ENCODE results near the gene DYNLRB2. TPM values are rescaled to one million over a fixed set of nuclear protein-coding genes. Genes with fewer than 3 reads are reported as not detected.

The DYNLRB2 gene
- total RNA-seq, 1 donor from 2014 or later, result not detected

GRCh38 chr16:80546249-80546648 lies 5.5 kb downstream of the DYNLRB2 start:
- H3K36me3 Mint-ChIP-seq, result no peaks in the 10 kb centered on the region
- no peaks in the 10 kb centered on the region for H3K27me3 Mint-ChIP-seq (ENCODE audit: insufficient read depth, low read depth)

GRCh38 chr16:80547145-80547544 lies 6.4 kb downstream of the DYNLRB2 start:
- Mint-ChIP-seq H3K4me1 (no peaks in the 10 kb centered on the region), H3K27me3 (ENCODE audit: insufficient read depth, low read depth) (no peaks in the 10 kb centered on the region), H3K27ac (no peak overlapping the region), H3K9me3 (no peaks in the 10 kb centered on the region), H3K36me3 (no peaks in the 10 kb centered on the region), H3K4me3 (no peak overlapping the region)
- H3K27ac ChIP-seq, result no peak overlapping the region
- no peaks in the 10 kb centered on the region for H3K36me3 ChIP-seq
- no peak for TF ChIP-seq CTCF (IDR thresholded peaks at IDR 0.05)
- TF ChIP-seq EZH2phosphoT487 (IDR thresholded peaks at IDR 0.05), result no peak
- TF ChIP-seq EZH2 (IDR thresholded peaks at IDR 0.05), result no peak
- H3K4me1 ChIP-seq, result no peaks in the 10 kb centered on the region
- no peaks in the 10 kb centered on the region for H4K20me1 ChIP-seq (ENCODE audit: low read depth)
- no peak overlapping the region for H2AFZ ChIP-seq (replicated peaks)
- H3K79me2 ChIP-seq (ENCODE audit: low read depth), result no peaks in the 10 kb centered on the region
- no peak for DNase-seq (ENCODE audit: low spot score)
- H3K27me3 ChIP-seq, result peaks cover 64% of the 10 kb centered on the region
- no peaks in the 10 kb centered on the region for H3K9me3 ChIP-seq (ENCODE audit: low read depth)
- no peaks in the 10 kb centered on the region for H3F3A ChIP-seq (ENCODE audit: low read depth)
- H3K4me2 ChIP-seq, result no peak overlapping the region
- no peak overlapping the region for H3K4me3 ChIP-seq
- no peak overlapping the region for H3K9ac ChIP-seq

More at GRCh38 chr16:80546249-80546648, 5.5 kb downstream of the DYNLRB2 start:
- Mint-ChIP-seq H3K9me3 (no peaks in the 10 kb centered on the region), H3K4me1 (peaks cover 6% of the 10 kb centered on the region), H3K27ac (no peak overlapping the region), H3K4me3 (no peak overlapping the region)
- Histone ChIP-seq H3K4me1 (no peaks in the 10 kb centered on the region), H3K27ac (no peak overlapping the region), H3K27me3 (peaks cover 71% of the 10 kb centered on the region), H2AFZ (replicated peaks) (no peak overlapping the region), H3K4me3 (no peak overlapping the region), H3K9me3 (ENCODE audit: low read depth) (no peaks in the 10 kb centered on the region), H3K4me2 (no peak overlapping the region), H4K20me1 (ENCODE audit: low read depth) (no peaks in the 10 kb centered on the region), H3K79me2 (ENCODE audit: low read depth) (no peaks in the 10 kb centered on the region), H3K36me3 (no peaks in the 10 kb centered on the region), H3K9ac (no peak overlapping the region), H3F3A (ENCODE audit: low read depth) (no peaks in the 10 kb centered on the region)
- no peak for TF ChIP-seq EZH2 (IDR thresholded peaks at IDR 0.05)
- TF ChIP-seq EZH2phosphoT487 (IDR thresholded peaks at IDR 0.05), result no peak
- no peak for TF ChIP-seq CTCF (IDR thresholded peaks at IDR 0.05)
- no peak for DNase-seq (ENCODE audit: low spot score)

- H3K36me3 ChIP-seq, result no peaks in the 10 kb centered on the region
- H2AFZ ChIP-seq (replicated peaks), result peak overlapping the region; percentile 28
- TF ChIP-seq EZH2phosphoT487 (IDR thresholded peaks at IDR 0.05) (no peak), CTCF (IDR thresholded peaks at IDR 0.05) (no peak), EZH2 (IDR thresholded peaks at IDR 0.05) (no peak)
- H3K79me2 ChIP-seq (ENCODE audit: low read depth), result no peaks in the 10 kb centered on the region
- H4K20me1 ChIP-seq (ENCODE audit: low read depth), result no peaks in the 10 kb centered on the region
- Mint-ChIP-seq H3K36me3 (no peaks in the 10 kb centered on the region), H3K27me3 (ENCODE audit: insufficient read depth, low read depth) (no peaks in the 10 kb centered on the region), H3K4me3 (no peak overlapping the region), H3K27ac (no peak overlapping the region), H3K9me3 (no peaks in the 10 kb centered on the region), H3K4me1 (no peaks in the 10 kb centered on the region)
- no peaks in the 10 kb centered on the region for H3K4me1 ChIP-seq
- no peak overlapping the region for H3K27ac ChIP-seq
- DNase-seq (ENCODE audit: low spot score), result no peak
- H3F3A ChIP-seq (ENCODE audit: low read depth), result no peaks in the 10 kb centered on the region
- peaks cover 44% of the 10 kb centered on the region for H3K27me3 ChIP-seq
- no peak overlapping the region for H3K4me2 ChIP-seq
- H3K9ac ChIP-seq, result no peak overlapping the region
- H3K4me3 ChIP-seq, result no peak overlapping the region
- no peaks in the 10 kb centered on the region for H3K9me3 ChIP-seq (ENCODE audit: low read depth)
These were observed 11.5 kb downstream of the DYNLRB2 start for GRCh38 chr16:80552277-80552676.

Data from neural progenitor cell (in vitro differentiated cells).